HuH-7.5 (cell line): Measurements from ENCODE around the gene GPR108.

Experiments
- DNase-seq: peaks from one replicate; pipeline ENCODE4 v3.0.0; 2011; ENCODE audit warnings: low spot score

GPR108 gene

DNA sequence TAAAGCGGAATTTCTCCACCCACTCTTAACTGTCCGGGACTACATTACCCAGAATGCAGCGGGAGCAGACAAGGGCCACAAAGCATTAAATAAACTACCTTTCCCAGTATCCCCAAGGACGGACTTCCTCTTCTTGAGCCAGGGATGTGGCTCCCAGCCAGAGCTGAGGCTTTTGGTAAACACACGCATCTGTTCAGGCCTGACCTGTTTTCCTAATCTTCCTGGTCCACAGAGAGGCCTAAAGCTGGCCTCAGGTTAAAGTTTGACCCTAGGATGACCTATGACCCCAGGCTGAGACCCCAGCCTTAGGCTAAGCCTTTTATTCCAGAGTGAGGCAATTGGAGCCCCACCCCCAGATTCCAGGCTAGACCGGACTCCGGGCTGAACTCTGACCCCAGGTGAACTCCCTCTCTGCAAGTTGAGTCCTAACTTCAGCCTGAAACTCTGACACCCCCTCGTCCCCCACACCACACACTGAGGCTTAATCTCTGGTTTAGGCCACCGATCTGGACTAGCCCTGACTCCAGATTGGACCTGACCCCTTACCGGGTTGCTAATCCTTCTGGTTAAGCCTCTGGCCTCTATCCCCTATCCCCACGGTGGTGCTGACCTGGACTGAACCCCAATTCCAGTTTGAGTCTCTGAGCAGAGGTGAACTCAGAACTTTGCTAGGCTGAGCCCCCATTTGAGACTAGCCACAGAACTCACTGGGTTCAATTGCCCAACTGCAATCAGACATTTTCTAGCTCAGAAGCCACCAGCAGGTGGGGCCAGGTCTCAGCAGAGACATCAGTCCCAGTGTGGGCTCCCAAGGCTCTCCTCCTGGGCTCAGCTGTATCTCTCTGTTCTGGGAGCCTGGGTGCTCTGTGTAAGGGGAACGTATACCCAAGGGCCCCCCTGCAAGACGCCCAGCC is 750 bp upstream of the GPR108 start:
- peak; percentile 88 for DNase-seq

DNA sequence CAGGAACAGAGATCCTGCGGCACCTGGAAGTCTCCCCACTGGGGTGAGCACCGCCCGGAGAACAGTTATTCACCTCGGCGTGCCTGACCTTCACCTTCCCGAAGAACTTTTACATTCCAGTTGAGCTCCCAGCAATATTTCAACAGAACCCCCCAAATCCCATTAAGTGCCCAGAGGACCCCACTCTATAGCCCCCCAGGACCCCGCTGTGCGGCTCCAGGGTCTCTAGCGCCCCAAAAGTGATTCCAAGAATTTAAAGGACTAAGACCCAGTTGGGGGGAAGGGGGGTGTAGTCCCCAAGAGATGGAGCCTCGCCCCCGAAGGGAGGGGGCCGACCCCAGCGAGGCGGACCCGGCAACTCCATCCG is 480 bp downstream of the GPR108 start:
- DNase-seq, result no peak

DNA sequence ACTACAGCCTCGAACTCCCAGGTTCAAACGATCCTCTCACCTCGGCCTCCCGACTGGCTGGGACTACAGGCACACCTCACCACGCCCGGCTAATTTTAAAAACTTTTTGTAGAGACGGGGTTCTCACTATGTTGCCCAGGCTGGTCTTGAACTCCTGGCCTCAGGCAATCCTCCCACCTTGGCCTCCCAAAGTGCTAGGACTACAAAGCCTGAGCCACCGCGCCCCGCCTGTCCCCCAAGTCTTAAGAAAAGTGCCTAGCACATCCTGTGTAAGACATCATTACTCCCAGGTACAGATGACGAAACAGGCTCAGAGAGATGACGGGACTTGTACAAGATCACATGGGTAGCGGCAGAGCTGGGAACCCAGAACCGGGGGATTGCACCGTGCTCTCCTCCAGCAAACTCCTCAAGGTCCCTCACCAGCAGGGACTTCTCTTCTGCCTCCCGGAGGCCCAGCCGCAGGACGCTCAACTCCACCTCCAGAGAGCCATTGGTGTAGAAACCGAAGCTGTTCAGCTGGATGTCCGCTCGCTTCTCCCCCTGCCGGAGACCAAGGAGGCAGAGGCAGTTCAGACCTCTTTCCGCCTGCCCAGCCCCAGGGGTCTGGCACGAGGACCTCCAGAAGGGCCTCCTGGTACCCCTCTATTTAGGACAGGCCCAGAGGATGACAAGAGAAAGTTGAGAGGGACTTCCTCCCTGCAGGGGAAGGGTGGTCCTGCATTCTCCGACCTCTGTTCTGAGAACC is 1.0 kb downstream of the GPR108 start:
- DNase-seq, result peak; percentile 91

DNA sequence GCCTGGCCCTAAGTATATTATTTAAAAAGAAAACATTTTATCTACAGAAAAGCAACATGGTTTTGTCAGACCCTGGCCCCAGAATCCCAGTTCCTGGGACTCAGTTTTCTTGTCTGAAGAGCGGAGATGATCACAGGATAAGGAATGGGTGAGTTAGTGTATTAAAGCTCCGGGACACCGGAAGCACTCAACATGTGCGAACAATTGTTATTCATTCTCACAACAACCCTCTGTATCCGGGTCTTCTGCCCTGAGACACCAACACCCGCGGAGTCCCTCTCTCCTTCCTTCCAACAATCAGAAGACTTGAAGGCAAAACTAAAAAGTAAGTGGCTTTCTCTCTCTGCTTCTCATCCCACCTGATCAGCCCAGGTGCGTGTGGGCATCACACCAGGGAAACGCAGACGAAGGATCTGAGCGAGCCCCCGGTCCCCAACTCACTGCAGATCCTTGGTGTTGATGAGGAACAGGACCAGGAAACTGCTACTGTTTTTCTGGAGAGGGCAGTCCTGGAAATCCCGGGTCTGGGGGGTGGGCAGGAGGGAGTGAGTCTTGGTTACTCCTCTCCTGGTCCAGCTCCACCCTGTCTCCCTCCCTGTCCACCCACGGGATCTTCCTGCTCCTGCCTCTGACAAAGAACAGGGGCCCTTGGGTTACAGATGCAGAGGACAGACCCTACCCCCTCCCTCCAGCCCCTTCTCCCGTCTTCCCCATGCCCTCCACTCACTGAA is 2.0 kb downstream of the GPR108 start:
- no peak for DNase-seq

DNA sequence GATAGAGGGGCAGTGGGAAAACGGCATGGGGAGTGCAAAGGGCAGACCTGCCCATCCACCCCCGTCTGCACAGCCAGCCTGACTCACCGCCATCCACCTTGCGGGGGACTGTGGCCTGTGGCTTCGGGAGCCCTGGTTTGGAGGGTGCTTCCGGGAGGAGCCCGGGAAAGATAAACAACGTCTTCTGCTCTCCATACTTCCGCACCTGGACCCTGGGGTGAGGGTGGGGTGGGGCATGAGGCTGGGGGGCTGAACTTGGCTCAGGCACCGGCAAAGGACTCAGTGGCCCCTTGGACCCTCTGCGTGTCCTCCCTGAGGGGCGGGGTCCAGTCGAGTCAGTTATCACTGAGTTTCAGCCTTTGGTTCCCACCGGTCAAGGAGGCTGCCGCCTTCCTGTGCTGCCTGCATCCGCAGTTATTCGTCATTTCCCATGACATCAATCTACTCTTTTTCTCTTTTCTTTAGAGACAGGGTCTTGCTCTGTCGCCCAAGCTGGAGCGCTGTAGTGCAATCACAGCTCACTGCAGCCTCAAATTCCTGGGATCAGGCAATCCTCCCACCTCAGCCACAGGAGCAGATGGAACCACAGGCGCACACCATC is 3.2 kb downstream of the GPR108 start:
- DNase-seq, result no peak

DNA sequence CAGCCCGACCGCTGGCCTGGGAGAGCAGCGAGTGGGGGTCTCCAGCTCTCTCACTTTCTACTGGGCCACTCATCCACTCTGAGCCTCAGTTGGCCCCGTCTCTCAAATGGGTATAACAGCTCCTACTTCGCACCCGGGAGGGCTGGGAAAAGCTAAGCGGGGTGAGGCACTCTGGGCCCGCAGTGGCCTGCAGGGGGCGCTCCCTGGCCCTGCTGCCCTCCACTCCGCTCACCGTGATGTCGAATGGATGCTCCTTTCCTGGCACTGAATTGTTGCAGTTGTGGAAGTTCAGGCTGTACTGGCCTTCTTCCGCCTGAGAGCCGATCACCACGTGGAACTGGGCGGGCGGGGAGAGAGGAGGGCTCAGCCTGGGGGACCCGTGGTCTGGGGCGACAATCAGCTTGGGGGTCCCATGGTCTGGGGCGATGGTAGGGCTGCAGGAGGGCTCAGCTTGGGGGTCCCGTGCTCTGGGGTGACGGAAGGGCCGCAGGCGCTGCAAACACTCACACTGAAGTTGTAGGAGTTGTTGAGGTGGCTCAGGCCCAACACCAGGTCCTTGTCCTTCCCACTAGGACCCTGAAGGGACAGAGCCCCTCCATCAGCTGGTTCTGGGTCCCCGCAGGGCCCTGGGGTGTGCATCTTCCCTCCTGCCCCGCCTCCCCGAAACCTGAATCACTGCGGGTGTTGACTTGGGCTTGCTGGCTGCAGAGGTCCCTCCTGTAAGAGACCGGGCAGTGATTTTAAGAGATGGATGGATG is 3.9 kb downstream of the GPR108 start:
- DNase-seq, result no peak

DNA sequence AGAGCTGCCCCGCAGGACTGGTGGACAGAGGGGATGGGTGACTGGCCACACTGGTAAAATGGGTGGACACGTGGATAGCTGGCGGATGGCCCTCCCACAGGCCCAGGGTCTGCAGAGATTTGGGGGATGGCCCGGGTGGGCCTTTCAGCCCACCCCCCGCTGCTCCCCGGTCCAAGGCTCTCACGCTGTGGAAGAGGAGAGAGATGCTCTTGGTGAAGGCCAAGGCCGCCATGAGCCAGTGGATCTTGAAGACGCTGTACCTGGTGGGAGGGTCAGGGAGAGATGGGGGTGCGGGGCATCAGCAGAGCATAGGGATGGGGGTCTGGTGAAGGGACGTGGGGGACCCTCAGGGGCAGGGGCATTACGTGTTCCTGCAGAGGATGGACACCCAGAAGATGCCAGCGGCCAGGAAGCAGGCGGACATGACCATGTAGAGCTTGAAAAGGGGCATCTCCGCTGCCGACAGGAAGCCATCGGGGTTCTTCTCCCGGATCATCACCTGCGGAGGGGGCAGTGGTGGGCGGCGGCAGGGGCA is 4.5 kb downstream of the GPR108 start:
- DNase-seq, result no peak

DNA sequence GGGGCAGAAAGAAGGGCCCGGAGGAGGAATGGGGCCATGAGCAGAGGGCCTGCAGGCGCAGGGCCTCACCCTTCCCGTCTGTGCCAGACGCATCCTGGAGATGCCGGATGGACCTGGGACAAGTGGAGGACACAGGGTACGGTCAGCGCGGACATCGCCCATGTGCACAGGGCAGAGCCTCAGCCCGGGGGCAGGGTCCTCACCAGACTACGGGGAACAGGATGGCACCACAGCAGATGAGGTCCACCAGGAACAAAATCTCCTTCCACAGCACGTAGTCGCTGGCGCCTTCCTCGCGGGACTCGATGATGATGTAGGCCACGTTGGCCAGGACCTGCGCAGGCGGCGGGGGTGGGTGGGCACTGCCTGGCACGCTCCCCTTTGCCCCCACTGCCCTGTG is 5.6 kb downstream of the GPR108 start:
- no peak for DNase-seq

DNA sequence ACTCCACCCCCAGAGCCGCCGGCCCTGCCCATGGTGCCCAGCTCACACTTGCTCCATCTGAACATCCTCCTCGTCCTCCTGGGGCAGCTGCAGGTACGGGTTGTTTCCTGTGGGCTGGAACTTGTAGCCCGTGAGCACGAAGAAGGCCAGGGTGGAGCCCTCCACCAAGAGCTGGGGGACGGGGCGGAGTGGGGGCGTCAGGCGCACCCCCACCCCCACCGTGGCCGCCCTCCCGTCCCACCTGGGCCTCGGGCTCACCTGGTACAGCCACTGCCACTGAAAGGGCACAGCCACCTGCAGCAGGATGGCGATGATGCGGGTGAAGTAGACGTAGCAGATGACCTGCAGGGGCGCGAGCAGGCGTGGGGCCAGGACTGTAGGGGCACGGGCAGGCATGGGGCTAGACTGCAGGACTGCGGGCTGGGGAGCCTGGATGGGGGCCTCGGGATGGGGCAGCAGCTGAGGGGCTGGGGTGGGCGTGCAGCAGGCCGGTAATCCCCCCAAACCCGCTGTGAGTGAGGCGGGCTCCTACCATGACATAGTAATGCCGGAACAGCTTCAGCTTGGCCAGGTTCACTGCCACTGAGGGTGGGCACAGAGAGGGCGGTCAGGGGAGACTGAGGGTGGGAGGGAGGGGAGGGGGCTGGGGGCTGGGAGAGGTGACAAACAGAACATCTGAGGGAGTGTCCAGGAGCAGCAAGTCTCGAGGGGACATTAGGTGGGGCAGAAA is 6.3 kb downstream of the GPR108 start:
- DNase-seq, result no peak

DNA sequence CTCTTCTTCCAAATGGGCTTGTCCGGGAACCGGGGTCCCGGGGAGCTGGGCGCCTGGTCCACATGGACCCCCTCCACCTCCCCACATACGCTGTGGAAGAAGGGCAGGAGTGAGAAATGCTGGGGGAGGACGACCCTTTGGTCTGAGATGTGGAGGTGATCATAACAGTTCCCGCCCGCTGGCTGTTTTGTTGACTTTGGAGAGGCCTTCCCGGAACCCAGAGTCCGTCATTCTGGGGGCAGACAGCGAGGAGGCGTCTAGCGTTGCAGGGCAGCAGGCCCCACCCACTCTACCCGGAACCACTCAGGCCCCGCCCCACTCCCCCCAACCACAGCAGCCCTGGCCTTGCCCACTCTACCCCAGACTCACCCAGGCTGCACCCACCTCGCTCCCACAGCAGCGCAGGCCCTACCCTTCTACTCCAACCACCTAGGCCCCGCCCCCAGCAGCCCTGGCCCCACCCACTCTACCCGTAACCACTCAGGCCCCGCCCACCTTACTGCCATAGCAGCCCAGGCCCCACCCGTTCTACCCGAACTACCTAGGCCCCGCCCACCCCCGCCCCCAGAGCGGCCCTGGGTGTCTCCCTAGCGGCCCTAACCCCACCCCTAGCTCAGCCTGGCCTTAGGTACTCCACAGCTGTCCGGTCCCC is 7.1 kb downstream of the GPR108 start:
- peak; percentile 74 for DNase-seq

DNA sequence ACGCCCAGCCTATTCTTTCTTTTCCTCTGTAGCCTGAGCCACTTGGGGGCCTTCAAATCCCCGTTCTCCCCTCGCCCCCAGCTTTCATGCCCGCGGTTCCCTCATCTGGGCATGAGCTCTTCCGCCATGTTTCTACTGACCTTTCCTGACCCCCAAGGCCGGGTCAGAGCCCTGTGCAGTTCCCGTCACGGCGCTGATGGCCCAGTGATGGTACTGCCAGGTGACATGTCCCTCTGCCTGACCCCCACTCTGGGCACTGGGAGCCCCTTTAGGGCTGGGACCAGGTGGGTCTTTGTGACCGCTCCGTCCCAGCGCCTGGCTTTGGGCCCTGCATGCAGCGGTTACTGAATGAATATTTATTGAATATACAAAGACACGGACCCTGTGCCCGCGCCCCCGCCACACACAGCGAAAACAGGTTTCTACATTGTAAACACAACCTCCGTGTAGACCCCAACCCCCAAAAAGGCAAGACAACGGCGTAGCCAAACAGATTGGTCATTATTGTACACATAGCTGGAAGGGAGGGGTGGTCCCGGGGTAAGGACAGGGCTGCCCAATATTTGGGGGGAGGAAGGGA is 7.7 kb downstream of the GPR108 start:
- DNase-seq, result no peak

DNA sequence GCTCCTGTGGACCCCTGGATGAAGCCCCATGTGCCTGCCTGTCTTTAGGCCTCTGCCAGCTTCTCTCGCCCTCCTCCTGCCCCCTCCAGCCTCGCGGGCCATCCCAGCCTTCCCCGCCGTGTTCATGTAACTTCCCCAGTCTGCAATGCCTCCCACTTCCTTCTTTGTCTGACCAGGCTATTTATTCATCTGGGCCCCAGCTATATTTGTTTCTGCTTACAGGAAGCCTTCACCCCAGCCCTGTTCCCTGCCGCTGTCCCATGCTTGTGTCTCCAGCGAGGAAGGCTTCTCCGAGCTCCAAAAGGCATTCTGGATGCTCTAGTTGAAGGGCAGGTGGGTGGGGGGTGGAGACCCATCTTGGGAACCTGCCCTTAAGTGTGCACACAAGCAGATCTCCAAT is 9.0 kb downstream of the GPR108 start:
- no peak for DNase-seq

DNA sequence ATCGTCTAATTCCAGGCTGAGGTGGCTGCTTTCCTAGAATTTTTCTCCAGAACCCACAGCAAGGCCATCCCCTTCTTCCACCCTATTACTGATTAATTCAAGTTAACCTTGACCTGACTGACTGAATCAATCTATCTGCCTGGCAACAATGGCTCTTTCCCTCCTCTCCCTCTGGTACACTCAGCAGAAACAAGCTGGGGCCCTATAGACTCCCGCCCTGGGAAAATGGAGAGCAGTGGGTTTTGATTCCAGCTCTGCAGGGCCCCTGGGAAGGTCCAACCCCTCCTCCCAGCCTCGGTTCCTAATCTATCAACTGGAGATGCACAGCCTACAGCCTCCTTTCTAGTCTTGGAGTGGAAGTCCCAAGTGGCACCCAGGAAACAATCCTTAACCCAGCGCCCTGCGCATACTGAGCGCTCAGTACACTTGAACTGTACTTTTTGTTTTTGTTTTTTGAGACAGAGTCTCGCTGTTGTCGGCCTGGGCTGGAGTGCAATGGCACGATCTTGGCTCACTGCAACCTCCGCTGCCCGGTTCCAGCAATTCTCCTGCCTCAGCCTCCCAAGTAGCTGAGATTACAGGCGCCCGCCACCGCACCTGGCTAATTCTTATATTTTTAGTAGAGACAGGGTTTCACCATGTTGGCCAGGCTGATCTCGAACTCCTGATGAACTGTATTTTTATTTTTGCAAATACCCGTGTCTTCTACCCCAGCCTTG is 11.7 kb downstream of the GPR108 start:
- DNase-seq, result peak; percentile 53

DNA sequence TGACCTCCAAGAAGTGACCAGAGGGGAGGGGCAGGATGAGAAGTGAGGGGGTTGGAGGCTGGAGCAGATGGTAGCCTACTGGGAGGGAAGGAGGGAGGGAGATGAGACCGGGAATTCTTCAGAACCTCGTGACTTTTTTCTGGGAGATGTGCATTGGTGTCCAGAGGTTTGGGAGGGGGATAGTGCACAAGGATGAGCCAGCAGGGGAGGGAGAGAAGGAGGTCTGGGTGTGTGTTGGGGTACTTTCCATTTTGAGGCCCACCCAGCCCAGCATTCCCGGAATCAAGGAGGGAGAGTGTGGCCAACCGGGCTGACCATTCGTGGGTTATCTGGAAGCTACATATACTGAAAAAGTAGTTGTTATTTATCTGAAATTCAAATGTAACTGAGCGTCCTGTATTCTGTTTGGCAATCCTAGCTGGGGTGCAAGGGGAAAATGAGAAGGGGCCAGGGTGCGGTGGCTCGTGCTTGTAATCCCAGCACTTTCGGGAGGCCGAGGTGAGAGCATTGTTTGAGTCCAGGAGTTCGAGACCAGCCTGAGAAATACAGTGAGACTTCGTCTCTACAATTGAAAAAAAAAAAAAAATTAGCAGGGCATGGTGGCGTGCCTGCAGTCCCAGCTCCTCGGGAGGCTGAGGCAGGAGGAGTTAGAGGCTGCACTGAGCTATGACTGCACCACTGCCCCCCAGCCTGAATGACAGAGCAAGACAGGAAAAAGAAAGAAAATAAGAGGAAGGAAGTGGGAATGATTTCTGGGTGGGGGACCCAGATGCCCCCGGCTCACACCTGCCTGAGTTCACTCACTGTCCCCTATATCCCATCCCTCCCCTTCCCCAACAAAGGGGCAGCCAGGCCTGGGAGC is 12.5 kb downstream of the GPR108 start:
- DNase-seq, result no peak

DNA sequence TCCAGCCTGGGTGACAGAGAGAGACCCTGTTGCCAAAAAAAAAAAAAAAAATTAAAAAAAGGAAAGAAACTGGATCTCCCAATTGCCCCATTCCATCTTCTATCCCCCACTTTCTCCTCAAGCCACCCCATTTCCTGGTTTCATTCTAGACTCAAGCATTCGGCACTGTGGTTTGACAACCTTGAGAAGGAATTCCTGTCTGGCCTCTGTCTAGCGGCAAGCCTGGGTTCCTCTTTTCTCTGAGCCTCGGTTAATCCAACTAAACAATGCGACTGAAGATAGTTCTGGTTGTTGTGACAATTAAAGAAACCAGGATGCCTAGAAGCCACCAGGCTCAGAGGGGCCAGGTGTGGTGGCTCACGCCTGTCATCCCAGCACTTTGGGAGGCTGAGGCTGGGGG is 13.6 kb downstream of the GPR108 start:
- DNase-seq, result no peak

DNA sequence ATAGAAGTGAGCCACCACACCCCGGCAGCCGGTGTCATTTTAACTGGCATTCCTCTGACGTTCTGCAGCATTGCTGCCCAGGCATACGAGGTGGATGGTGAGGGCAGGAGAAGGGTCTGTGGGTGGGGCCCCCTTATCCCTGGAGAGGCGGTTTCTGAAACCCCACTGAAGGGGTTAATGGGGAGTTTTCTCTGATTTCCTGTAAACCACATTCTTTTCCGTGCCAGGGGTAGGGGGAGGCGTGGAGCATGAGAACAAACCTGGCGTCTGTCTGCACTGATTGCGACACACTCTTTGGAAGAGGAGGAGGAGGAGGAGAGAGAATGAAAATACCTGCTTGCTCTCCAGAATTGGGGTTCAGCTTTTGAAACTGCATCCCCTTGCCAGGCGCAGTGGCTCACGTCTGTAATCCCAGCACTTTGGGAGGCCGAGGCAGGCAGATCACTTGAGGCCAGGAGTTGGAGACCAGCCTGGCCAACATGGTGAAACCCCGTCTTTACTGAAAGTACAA is 14.2 kb downstream of the GPR108 start:
- DNase-seq, result peak; percentile 80

DNA sequence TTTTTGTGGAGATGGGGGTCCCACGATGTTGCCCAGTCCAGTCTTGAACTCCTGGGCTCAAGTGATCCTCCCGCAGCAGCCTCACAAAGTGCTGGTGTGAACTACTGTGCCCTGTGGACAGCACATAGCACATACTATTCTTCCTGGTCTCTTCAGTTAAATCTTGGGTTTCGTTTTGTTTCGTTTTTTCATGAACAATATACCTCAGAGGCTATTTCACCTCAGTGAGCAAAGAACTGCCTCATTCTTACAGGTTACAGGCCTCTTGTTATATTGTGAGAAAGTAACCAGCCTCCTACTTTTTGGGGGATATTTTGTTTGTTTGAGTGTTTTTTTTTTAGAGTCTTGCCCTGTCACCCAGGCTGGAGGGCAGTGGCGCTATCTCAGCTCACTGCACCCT is 15.6 kb downstream of the GPR108 start:
- DNase-seq, result no peak

DNA sequence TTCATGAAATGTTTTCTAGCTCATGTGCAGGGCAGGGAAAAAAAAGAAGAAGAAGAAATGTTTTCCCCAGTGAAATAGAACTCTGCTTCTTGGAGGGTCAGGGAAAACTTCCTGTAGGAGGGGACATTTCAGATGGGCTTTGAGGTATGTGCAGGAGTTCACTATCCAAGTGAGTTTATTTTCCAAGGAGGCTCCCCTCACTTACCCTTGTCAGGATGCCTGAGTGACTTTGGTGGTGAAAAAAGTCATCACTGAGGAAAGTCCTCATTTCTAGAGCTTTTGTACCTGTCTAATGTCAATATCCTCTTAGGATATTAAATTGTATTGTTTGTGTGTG is 16.3 kb downstream of the GPR108 start:
- DNase-seq, result no peak
